PC-3 (cell line): ENCODE measurements around the gene SRSF10.

ENCODE experiments used
- CTCF ChIP-seq: fragments of 300-600 bp; sonication (generic); conservative IDR thresholded peaks from 2 replicates; pipeline ENCODE4 v1.5.1; 2017; ENCODE audit warnings: antibody characterized with exemption, low read depth, mild to moderate bottlenecking, low read length
- EZH2 ChIP-seq: fragments of 300-600 bp; sonication (generic); IDR thresholded peaks from one replicate; pipeline ENCODE4 v1.6.1; 2017; ENCODE audit warnings: antibody characterized with exemption, mild to moderate bottlenecking, low read length; ENCODE audit not compliant: unreplicated experiment

GRCh38 chr1:23925279-23925678, 54.8 kb downstream of the SRSF10 start:
- TF ChIP-seq CTCF (no peak), EZH2 (no peak)
